Testis (tissue), 2 donors: ENCODE results near the gene STAT4.

ENCODE experiments used
- POLR2A ChIP-seq: fragments of 450-650 bp; IDR thresholded peaks from one replicate; pipeline ENCODE4 v1.6.1; 2017; ENCODE audit warnings: antibody characterized with exemption, mild to moderate bottlenecking, moderate library complexity
- TF ChIP-seq, protein P1 (sequence below), 3 experiments: fragments of 450-650 bp in 2 of 3; fragments of 200-600 bp in 1 of 3; sonication (generic) in 1 of 3; IDR thresholded peaks; one replicate each; pipeline ENCODE4 v1.5.1; 2016 to 2019; ENCODE audit warnings: antibody characterized with exemption in 3 of 3, mild to moderate bottlenecking in 2 of 3, moderate library complexity in 1 of 3

DNA sequence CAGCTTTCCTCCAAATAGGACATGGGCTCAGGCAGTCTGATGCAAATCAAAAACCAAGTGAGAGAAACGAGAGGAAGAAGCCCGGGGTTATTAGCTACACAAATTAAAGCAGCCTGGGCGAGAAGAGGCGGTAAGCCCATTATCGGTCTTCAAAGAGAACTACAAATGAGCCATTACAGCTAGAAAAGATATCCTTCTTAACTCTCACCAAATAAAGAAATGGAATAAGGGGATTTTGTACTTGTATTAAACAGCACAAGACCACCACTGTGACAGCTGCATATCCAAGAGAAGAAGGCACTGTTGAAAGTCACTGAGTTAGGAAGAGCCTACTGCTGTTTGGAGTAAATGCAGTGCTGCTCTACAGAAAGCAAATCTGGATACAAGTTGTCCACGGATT, 169.5 kb downstream of the STAT4 start:
- TF ChIP-seq, protein P1, sequence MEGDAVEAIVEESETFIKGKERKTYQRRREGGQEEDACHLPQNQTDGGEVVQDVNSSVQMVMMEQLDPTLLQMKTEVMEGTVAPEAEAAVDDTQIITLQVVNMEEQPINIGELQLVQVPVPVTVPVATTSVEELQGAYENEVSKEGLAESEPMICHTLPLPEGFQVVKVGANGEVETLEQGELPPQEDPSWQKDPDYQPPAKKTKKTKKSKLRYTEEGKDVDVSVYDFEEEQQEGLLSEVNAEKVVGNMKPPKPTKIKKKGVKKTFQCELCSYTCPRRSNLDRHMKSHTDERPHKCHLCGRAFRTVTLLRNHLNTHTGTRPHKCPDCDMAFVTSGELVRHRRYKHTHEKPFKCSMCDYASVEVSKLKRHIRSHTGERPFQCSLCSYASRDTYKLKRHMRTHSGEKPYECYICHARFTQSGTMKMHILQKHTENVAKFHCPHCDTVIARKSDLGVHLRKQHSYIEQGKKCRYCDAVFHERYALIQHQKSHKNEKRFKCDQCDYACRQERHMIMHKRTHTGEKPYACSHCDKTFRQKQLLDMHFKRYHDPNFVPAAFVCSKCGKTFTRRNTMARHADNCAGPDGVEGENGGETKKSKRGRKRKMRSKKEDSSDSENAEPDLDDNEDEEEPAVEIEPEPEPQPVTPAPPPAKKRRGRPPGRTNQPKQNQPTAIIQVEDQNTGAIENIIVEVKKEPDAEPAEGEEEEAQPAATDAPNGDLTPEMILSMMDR (IDR thresholded peaks at IDR 0.05), result no peak
- TF ChIP-seq POLR2A, result no peak
